ENCODE data around the gene IFI27.

GRCh38 chr14:94165744-94166143 is 55.2 kb downstream of the IFI27 start:
- TF ChIP-seq POLR2A (IDR thresholded peaks at IDR 0.05; ENCODE audit: low read length) (no peak), GATA1 (IDR thresholded peaks at IDR 0.05; ENCODE audit: low read depth, low read length) (no peak)

Data from erythroblast (primary cell).